Parathyroid adenoma (tissue), 2 donors: ENCODE results near the gene SLC27A2.

Source experiments
- H2AFZ ChIP-seq: fragments of 300-600 bp; sonication (generic); one replicate; pipeline ENCODE4 v1.7.0; 2017; ENCODE audit warnings: antibody characterized with exemption, mild to moderate bottlenecking
- H3K27ac ChIP-seq: fragments of 300-600 bp; sonication (generic); one replicate; pipeline ENCODE4 v1.7.0; 2017
- H3K27me3 ChIP-seq: fragments of 300-600 bp; sonication (generic); one replicate; pipeline ENCODE4 v1.7.0; 2017; ENCODE audit warnings: low read length; ENCODE audit not compliant: control insufficient read depth, insufficient read depth
- H3K36me3 ChIP-seq: fragments of 300-600 bp; sonication (generic); one replicate; pipeline ENCODE4 v1.7.0; 2017; ENCODE audit warnings: low read length; ENCODE audit not compliant: control insufficient read depth, insufficient read depth
- H3K4me1 ChIP-seq: fragments of 300-600 bp; sonication (generic); one replicate; pipeline ENCODE4 v1.7.0; 2017; ENCODE audit warnings: control low read depth
- H3K4me2 ChIP-seq: fragments of 300-600 bp; sonication (generic); one replicate; pipeline ENCODE4 v1.7.0; 2017; ENCODE audit warnings: low read length
- H3K4me3 ChIP-seq: fragments of 300-600 bp; sonication (generic); one replicate; pipeline ENCODE4 v1.7.0; 2017; ENCODE audit warnings: low read depth, low read length
- H3K79me2 ChIP-seq: fragments of 300-600 bp; sonication (generic); one replicate; pipeline ENCODE4 v1.7.0; 2017; ENCODE audit warnings: control low read depth
- H3K9ac ChIP-seq: fragments of 300-600 bp; sonication (generic); one replicate; pipeline ENCODE4 v1.7.0; 2017; ENCODE audit warnings: mild to moderate bottlenecking
- H3K9me3 ChIP-seq: fragments of 300-600 bp; sonication (generic); one replicate; pipeline ENCODE4 v1.7.0; 2017; ENCODE audit warnings: low read length; ENCODE audit not compliant: control insufficient read depth
- CTCF ChIP-seq: fragments of 300-600 bp; sonication (generic); IDR thresholded peaks from one replicate; pipeline ENCODE4 v1.7.0; 2017; ENCODE audit warnings: antibody characterized with exemption, mild to moderate bottlenecking
- donor health status: primary hyperparathyroidism.

The SLC27A2 gene

GRCh38 chr15:50137893-50138292, 44.1 kb upstream of the SLC27A2 start:
- Histone ChIP-seq H3K9ac (no peak overlapping the region), H3K4me2 (no peak overlapping the region), H3K4me3 (no peak overlapping the region), H3K4me1 (no peaks in the 10 kb centered on the region), H3K9me3 (no peaks in the 10 kb centered on the region), H3K27ac (no peak overlapping the region), H3K27me3 (no peaks in the 10 kb centered on the region), H3K36me3 (no peaks in the 10 kb centered on the region), H2AFZ (no peak overlapping the region), H3K79me2 (no peaks in the 10 kb centered on the region)
- TF ChIP-seq CTCF: no peak

DNA sequence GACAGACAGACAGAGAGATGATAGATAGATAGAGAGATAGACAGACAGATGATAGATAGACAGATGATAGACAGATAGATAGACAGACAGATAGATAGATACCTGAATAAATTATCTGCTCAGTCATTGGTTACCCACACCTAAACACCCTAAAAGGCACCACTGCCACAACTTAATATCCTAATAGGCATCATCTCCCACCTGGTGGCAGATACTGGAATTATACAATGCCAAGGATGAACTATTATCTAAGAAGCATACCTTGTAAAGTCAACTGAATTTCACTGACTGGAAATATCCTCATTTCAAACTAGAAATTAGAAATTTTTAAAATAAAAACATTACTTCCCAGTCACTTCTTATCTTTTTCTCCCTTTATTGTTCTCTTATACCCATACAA, 43.6 kb upstream of the SLC27A2 start:
- Histone ChIP-seq H2AFZ (no peak overlapping the region), H3K9ac (no peak overlapping the region), H3K79me2 (no peaks in the 10 kb centered on the region), H3K27ac (no peak overlapping the region), H3K4me1 (no peaks in the 10 kb centered on the region), H3K36me3 (no peaks in the 10 kb centered on the region), H3K9me3 (no peaks in the 10 kb centered on the region), H3K4me2 (no peak overlapping the region), H3K27me3 (no peaks in the 10 kb centered on the region), H3K4me3 (no peak overlapping the region)
- no peak for TF ChIP-seq CTCF

- H3K36me3 ChIP-seq: no peaks in the 10 kb centered on the region
- H3K9ac ChIP-seq: no peak overlapping the region
- no peak overlapping the region for H3K4me2 ChIP-seq
- no peaks in the 10 kb centered on the region for H3K79me2 ChIP-seq
- no peak overlapping the region for H3K4me3 ChIP-seq
- TF ChIP-seq CTCF: no peak
- H3K4me1 ChIP-seq: no peaks in the 10 kb centered on the region
- no peak overlapping the region for H3K27ac ChIP-seq
- no peak overlapping the region for H2AFZ ChIP-seq
- H3K27me3 ChIP-seq: no peaks in the 10 kb centered on the region
- no peaks in the 10 kb centered on the region for H3K9me3 ChIP-seq
Observed at GRCh38 chr15:50140098-50140497, 41.9 kb upstream of the SLC27A2 start.

DNA sequence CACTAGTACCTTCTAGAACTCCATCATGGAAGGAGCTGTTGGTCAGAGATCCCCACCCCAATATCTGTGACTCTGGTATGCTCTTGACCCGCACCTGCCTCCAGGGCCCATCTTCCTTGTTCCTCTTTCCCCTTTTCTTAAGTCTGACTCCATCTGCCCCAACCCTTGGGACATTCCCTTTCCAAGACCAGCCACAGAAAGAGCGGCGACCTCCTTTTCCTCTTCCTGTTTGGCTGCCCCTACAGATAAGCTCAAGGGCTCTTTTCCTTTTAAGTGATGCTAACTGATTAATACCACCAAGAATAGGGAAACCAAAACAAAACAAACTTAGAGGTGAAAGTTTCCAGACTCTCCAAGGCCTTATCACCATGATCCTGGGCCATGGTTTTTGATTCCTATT, 41.0 kb upstream of the SLC27A2 start:
- no peaks in the 10 kb centered on the region for H3K4me1 ChIP-seq
- no peak overlapping the region for H2AFZ ChIP-seq
- H3K4me2 ChIP-seq: no peak overlapping the region
- TF ChIP-seq CTCF: no peak
- no peaks in the 10 kb centered on the region for H3K27me3 ChIP-seq
- H3K4me3 ChIP-seq: no peak overlapping the region
- H3K36me3 ChIP-seq: no peaks in the 10 kb centered on the region
- no peaks in the 10 kb centered on the region for H3K79me2 ChIP-seq
- no peak overlapping the region for H3K27ac ChIP-seq
- H3K9me3 ChIP-seq: no peaks in the 10 kb centered on the region
- H3K9ac ChIP-seq: no peak overlapping the region

DNA sequence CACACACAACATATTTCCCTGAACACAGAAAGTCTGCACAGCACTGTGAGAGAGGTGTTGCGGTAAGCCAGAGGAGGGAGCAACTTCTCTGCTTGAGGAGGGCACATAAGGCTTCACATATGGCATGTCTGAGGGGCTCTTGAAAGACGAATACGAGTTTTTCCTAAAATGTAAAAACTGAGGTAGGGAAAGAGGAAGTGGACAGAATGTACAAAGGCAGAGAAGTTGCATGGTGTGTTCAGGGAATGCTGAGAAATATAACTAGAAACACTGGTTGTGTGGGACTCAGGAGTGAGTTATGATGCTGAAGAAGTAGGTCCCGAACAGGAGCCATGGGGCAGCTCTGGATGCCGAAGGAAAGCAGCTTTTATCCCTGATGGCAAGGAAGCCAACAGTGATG, 40.1 kb upstream of the SLC27A2 start:
- no peak overlapping the region for H3K4me2 ChIP-seq
- H3K36me3 ChIP-seq: no peaks in the 10 kb centered on the region
- H2AFZ ChIP-seq: no peak overlapping the region
- H3K4me3 ChIP-seq: no peak overlapping the region
- no peaks in the 10 kb centered on the region for H3K4me1 ChIP-seq
- no peaks in the 10 kb centered on the region for H3K79me2 ChIP-seq
- TF ChIP-seq CTCF: no peak
- H3K9me3 ChIP-seq: no peaks in the 10 kb centered on the region
- no peaks in the 10 kb centered on the region for H3K27me3 ChIP-seq
- no peak overlapping the region for H3K27ac ChIP-seq
- no peak overlapping the region for H3K9ac ChIP-seq
